HUES48 (cell line): ENCODE results near the gene MAP3K7CL.

Experiments used
- H3K27ac ChIP-seq: one replicate; pipeline ENCODE4 v1.7.0; 2013; ENCODE audit warnings: low read depth, low read length, inconsistent platforms
- H3K27me3 ChIP-seq: 2 replicates; pipeline ENCODE4 v1.6.1; 2013; ENCODE audit warnings: mild to moderate bottlenecking, low read length; ENCODE audit not compliant: control insufficient read depth, insufficient read depth
- H3K36me3 ChIP-seq: 2 replicates; pipeline ENCODE4 v1.6.1; 2013; ENCODE audit warnings: low read length; ENCODE audit not compliant: control insufficient read depth, insufficient read depth
- H3K4me1 ChIP-seq: 2 replicates; pipeline ENCODE4 v1.6.1; 2013; ENCODE audit warnings: mild to moderate bottlenecking, low read length; ENCODE audit not compliant: control insufficient read depth, insufficient read depth
- H3K4me3 ChIP-seq: 2 replicates; pipeline ENCODE4 v1.5.1; 2013; ENCODE audit warnings: mild to moderate bottlenecking, low read depth, low read length
- H3K9ac ChIP-seq: 2 replicates; pipeline ENCODE4 v1.6.1; 2013; ENCODE audit warnings: mild to moderate bottlenecking, low read depth, low read length, moderate library complexity
- H3K9me3 ChIP-seq: 2 replicates; pipeline ENCODE4 v1.6.1; 2013; ENCODE audit warnings: low read length; ENCODE audit not compliant: control insufficient read depth, insufficient read depth

Gene MAP3K7CL

DNA sequence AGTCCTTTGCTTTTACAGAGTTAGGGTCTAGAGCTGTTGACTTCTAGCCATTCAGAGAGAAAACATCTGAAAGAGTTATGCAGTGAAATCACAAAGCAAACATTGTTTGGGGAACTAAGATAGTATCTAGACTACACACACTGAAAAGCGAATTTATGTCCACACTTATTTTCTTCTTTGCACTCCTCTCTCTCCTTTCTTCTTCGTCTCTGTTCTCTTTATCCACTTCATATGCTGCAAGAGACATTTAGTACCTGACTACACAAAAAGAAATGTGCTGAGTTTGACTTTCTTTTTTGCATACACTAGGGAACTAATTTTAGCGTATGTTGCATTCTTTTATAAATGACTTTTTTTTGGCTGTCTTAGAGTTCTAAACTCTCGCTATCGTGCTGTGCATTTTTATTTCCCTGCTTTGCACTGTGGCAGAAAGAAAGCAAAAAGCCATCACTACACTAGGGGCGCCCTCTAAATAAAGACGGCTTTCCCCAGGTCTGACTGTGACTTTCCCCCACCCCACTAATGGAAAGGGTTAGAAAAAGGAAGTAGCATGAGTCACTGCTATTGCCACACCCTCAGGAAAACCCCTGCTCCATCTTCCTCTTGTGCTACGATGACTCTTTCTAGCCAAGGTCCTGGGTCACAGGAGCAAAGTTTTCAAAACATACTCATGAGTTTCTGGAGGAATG, 65.7 kb downstream of the MAP3K7CL start:
- no peak overlapping the region for H3K27ac ChIP-seq
- 0 out of 2 replicates have a peak, but pooled peaks cover 3% of the 10 kb centered on the region for H3K9me3 ChIP-seq
- no peaks in the 10 kb centered on the region for H3K27me3 ChIP-seq
- H3K36me3 ChIP-seq = no peaks in the 10 kb centered on the region; the same call in 1 of the 2 replicates
- peaks cover 26% of the 10 kb centered on the region for H3K4me1 ChIP-seq
- H3K4me3 ChIP-seq = no peak overlapping the region
- H3K9ac ChIP-seq = no peak overlapping the region

DNA sequence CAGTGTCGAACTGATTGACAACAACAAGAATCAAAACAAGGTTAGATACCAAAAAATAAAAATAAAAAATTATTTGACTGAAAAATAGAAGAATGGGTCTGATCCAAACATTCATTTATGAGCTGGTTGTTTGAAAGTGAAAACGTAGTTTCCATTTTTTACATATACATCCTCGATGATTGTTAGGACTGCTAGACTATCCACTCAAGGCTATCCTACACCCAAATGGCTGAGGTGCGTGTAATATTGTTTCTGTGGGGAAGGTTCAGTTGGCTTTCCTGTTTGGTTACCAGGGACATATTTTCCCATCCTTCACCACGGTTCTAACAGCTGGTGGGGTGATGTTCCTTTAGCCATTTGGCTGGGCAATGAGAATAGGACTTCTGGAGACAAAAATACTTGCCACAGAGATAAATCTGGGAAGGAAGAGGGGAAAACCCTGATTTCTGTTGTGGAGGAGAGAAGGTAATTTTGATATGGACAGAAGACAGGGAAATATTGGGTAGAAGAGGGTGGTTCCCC, 66.3 kb downstream of the MAP3K7CL start:
- H3K36me3 ChIP-seq = no peaks in the 10 kb centered on the region; the same call in 1 of the 2 replicates
- H3K27ac ChIP-seq = no peak overlapping the region
- H3K4me1 ChIP-seq = peaks cover 26% of the 10 kb centered on the region
- no peak overlapping the region for H3K9ac ChIP-seq
- 0 out of 2 replicates have a peak, but pooled peaks cover 6% of the 10 kb centered on the region for H3K9me3 ChIP-seq
- H3K4me3 ChIP-seq = no peak overlapping the region
- H3K27me3 ChIP-seq = no peaks in the 10 kb centered on the region

DNA sequence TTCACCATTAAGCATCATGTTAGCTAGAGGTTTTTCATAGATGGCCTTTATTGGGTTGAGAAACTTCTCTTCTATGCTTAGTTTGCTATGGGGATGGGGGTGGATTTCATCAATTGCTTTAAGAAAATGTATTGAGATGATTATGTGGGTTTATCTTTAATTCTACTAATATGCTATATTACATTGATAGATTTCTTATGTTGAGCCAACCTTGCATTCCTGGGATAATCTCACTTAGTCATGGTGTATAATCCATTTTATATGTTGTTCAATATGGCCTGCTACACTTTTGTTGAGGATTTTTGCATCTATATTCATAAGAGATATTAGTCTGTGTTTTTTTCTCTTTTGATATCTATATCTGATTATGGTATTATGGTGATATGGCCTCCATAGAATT, 70.7 kb downstream of the MAP3K7CL start:
- Histone ChIP-seq H3K36me3 (no peaks in the 10 kb centered on the region; the same call in 1 of the 2 replicates), H3K27ac (no peak overlapping the region), H3K4me3 (no peak overlapping the region), H3K9ac (no peak overlapping the region), H3K27me3 (no peaks in the 10 kb centered on the region), H3K4me1 (no peaks in the 10 kb centered on the region; the same call in 1 of the 2 replicates), H3K9me3 (0 out of 2 replicates have a peak, but pooled peaks cover 6% of the 10 kb centered on the region)

DNA sequence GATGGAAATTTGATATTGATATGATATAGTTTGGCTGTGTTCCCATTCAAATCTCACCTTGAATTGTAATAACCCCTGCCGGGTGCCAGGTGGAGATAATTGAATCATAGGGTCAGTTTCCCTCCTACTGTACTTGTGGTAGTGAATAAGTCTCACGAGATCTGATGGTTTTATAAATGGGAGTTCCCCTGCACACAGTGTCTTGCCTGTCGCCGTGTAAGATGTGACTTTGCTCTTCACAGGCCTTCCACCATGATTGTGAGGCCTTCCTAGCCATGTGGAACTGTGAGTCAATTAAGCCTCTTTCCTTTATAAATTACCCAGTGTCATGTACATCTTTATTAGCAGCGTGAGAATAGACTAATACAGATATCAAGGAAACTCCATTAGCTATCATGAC, 74.6 kb downstream of the MAP3K7CL start:
- no peak overlapping the region for H3K27ac ChIP-seq
- H3K9ac ChIP-seq = no peak overlapping the region
- H3K27me3 ChIP-seq = no peaks in the 10 kb centered on the region
- H3K4me1 ChIP-seq = no peaks in the 10 kb centered on the region
- 0 out of 2 replicates have a peak, but pooled peaks cover 6% of the 10 kb centered on the region for H3K9me3 ChIP-seq
- H3K36me3 ChIP-seq = no peaks in the 10 kb centered on the region; the same call in 1 of the 2 replicates
- H3K4me3 ChIP-seq = no peak overlapping the region

DNA sequence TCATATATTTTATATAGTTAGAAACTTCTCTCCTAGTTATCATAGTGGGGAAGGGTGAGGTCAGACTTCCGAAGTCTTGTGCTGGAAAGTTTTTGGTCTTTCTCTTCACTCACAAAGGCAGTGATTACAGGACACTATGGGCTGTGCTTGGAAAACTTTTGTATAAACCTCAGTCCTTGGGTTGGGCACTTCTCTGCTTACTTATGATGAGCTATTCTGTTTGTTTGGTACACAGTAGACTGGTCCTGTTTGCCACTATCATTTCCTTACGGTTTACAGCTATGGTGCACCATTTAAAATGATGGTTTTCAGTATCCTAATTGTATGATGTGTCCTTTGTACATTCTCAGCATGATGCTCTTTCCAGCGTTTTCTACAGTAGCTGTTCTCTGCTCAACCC, 75.5 kb downstream of the MAP3K7CL start:
- H3K9me3 ChIP-seq = 0 out of 2 replicates have a peak, but pooled peaks cover 4% of the 10 kb centered on the region
- H3K9ac ChIP-seq = no peak overlapping the region
- no peaks in the 10 kb centered on the region for H3K27me3 ChIP-seq
- H3K4me3 ChIP-seq = no peak overlapping the region
- H3K36me3 ChIP-seq = no peaks in the 10 kb centered on the region
- no peak overlapping the region for H3K27ac ChIP-seq
- no peaks in the 10 kb centered on the region for H3K4me1 ChIP-seq

DNA sequence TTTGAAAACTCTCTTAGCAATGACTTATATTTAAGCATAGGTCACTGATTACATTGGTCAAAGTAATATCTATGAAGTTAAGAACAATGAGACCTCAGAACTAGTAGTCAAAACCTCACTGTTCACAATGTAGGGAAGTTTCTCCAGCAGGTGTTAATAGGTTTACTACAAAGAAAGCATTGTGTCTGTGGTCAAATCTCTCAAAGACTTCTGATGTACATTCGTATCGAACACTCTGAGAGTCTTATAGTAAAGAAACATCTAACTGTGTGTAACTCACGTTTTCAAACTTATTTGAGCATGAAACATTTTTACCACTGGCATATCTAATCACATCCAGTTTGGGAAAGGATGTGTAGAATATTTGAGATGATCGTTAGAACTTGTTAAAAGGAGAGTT, 76.0 kb downstream of the MAP3K7CL start:
- Histone ChIP-seq H3K4me3 (no peak overlapping the region), H3K4me1 (no peaks in the 10 kb centered on the region), H3K9me3 (0 out of 2 replicates have a peak, but pooled peaks cover under 1% of the 10 kb centered on the region), H3K9ac (no peak overlapping the region), H3K27me3 (no peaks in the 10 kb centered on the region), H3K27ac (no peak overlapping the region), H3K36me3 (no peaks in the 10 kb centered on the region)

DNA sequence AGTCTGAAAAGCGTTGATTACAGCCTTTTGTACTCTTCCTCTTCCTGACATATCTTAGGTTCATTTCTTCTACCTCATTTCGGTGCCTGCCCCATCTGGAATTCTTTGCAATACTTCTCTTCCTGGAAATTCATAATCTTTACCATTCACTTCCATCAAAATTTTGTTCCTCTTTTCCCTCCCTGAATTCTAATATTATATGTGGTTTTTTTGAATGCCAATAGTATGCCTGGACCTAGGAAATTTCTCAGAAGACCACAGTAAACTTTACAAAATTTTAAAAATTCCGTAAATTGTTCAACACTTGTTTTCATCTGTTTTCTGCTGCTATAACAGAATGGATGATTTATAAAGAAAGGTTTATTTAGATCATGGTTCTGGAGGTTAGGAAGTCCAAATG, 76.8 kb downstream of the MAP3K7CL start:
- H3K27ac ChIP-seq = no peak overlapping the region
- no peaks in the 10 kb centered on the region for H3K4me1 ChIP-seq
- H3K9me3 ChIP-seq = no peaks in the 10 kb centered on the region
- no peaks in the 10 kb centered on the region for H3K36me3 ChIP-seq
- H3K27me3 ChIP-seq = no peaks in the 10 kb centered on the region
- H3K9ac ChIP-seq = no peak overlapping the region
- H3K4me3 ChIP-seq = no peak overlapping the region

DNA sequence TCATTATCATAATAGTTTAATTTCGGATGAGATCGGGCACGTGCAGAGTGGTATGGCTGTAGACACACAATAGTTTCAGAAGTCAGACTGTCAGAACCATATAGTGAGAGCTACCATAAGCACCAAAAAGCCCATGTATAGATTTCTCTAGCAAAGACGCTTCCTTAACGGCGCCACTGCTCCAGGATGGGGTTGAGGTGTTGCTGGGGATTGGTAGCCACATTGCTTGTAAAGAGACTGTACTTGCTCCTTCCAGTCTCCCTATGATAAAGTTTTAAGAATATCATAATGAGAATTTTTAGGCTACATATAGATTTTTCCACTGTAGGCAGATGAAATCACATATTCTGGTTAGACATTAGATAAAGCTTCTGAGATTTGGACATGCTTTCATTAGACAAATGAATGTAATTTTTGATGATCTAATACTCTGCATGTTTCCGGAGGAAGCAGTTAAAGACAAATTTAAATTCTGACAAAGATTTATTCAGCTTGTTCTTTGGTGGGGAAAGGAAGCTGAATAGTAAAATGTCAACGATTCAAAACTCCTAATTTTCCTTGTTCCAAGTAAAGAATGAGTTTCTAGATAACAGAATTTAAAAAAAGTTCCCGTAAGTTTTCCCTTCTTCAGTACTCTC, 77.7 kb downstream of the MAP3K7CL start:
- no peaks in the 10 kb centered on the region for H3K27me3 ChIP-seq
- H3K27ac ChIP-seq = no peak overlapping the region
- no peaks in the 10 kb centered on the region for H3K4me1 ChIP-seq
- H3K4me3 ChIP-seq = no peak overlapping the region
- no peaks in the 10 kb centered on the region for H3K36me3 ChIP-seq
- H3K9ac ChIP-seq = no peak overlapping the region
- no peaks in the 10 kb centered on the region for H3K9me3 ChIP-seq

DNA sequence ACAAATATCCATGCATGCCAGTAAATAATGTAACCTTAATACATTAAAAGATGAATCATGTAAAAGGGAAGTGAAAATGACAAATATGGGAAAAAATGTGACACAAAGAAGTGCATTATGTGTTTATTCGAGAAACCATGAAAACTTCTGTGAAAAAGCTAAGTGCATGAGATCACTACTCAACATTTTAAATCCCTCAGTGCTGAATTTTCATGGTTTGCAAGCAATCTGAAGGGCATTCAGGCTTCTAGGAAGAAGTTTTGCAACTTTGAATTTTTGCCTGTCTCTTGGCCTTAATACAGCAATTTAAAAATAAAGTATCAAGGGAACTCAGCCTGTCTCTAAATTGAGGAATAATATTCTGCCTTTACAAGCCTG, 78.2 kb downstream of the MAP3K7CL start:
- Histone ChIP-seq H3K4me3 (no peak overlapping the region), H3K4me1 (no peaks in the 10 kb centered on the region), H3K27me3 (no peaks in the 10 kb centered on the region), H3K9me3 (no peaks in the 10 kb centered on the region), H3K36me3 (no peaks in the 10 kb centered on the region), H3K27ac (no peak overlapping the region), H3K9ac (no peak overlapping the region)

DNA sequence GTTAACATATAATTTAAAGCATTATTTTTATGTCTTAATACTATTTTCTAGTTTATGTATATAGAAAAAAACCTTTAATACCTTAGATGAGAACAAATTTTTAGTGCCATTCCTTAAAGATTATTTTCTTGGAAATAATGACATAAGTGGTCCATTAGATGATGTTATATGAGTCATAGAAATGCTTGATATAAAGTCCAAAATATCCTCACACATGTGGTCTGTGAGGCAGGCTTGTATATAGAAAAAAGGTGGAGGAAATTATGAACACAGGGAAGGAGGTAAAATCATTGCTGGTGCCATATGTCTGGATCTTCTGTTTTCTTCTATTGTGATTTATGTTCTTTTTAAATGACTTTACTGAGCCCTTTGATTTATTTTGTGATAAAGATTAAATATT, 79.3 kb downstream of the MAP3K7CL start:
- Histone ChIP-seq H3K27ac (no peak overlapping the region), H3K9ac (no peak overlapping the region), H3K4me1 (no peaks in the 10 kb centered on the region), H3K27me3 (no peaks in the 10 kb centered on the region), H3K4me3 (no peak overlapping the region), H3K36me3 (no peaks in the 10 kb centered on the region), H3K9me3 (no peaks in the 10 kb centered on the region)

DNA sequence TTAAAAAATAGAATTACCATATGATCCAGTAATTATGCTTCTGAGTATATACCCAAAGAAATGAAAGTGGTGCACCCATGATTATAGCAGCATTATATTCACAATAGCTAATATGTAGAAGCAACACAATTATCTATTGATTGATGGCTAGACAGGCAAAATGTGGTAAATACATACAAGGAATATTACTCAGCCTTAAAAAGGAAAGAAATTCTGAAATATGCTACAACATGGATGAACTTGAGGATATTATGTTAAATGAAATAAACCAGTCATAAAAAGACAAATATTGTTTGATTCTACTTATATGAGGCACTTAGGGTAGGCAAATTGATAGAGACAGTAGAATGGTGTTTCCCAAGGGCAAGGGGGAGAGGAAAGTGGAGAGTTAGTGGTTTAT, 80.8 kb downstream of the MAP3K7CL start:
- no peaks in the 10 kb centered on the region for H3K4me1 ChIP-seq
- H3K4me3 ChIP-seq = no peak overlapping the region
- H3K9me3 ChIP-seq = no peaks in the 10 kb centered on the region
- H3K27ac ChIP-seq = no peak overlapping the region
- no peak overlapping the region for H3K9ac ChIP-seq
- no peaks in the 10 kb centered on the region for H3K36me3 ChIP-seq
- H3K27me3 ChIP-seq = no peaks in the 10 kb centered on the region
